Trophoblast cell (in vitro differentiated cells and primary cell): Measurements from ENCODE around the gene PNMA6F.

Source experiments
- DNase-seq, 2 donors: peaks; one replicate each; pipeline ENCODE4 v3.0.0-alpha.2; 2016
- H2AFZ ChIP-seq: 2 replicates; pipeline ENCODE4 v1.6.1; 2013; ENCODE audit warnings: low read length, moderate library complexity, mild to moderate bottlenecking; ENCODE audit not compliant: insufficient read depth, poor library complexity
- H2AK5ac ChIP-seq: 2 replicates; pipeline ENCODE4 v1.6.1; 2013; ENCODE audit warnings: mild to moderate bottlenecking, low read length
- H2BK120ac ChIP-seq: 2 replicates; pipeline ENCODE4 v1.6.1; 2013; ENCODE audit warnings: low read length, mild to moderate bottlenecking, moderate library complexity; ENCODE audit not compliant: insufficient read depth, poor library complexity
- H2BK12ac ChIP-seq: 2 replicates; pipeline ENCODE4 v1.6.1; 2013; ENCODE audit warnings: mild to moderate bottlenecking, low read length, moderate library complexity
- H2BK5ac ChIP-seq: 2 replicates; pipeline ENCODE4 v1.6.1; 2013; ENCODE audit warnings: low read length, low read depth, moderate library complexity, mild to moderate bottlenecking; ENCODE audit not compliant: poor library complexity
- H3K14ac ChIP-seq: 2 replicates; pipeline ENCODE4 v1.6.1; 2013; ENCODE audit warnings: mild to moderate bottlenecking, low read length
- H3K18ac ChIP-seq: 2 replicates; pipeline ENCODE4 v1.6.1; 2013; ENCODE audit warnings: mild to moderate bottlenecking, low read length
- H3K23ac ChIP-seq: 2 replicates; pipeline ENCODE4 v1.6.1; 2013; ENCODE audit warnings: low read length
- H3K27ac ChIP-seq: 2 replicates; pipeline ENCODE4 v1.5.1; 2013; ENCODE audit warnings: low read depth, mild to moderate bottlenecking, inconsistent platforms, low read length, moderate library complexity
- H3K27me3 ChIP-seq: 2 replicates; pipeline ENCODE4 v1.6.1; 2013; ENCODE audit warnings: inconsistent platforms, mild to moderate bottlenecking, low read length, moderate library complexity; ENCODE audit not compliant: insufficient read depth
- H3K36me3 ChIP-seq, 2 experiments: 1 replicate in 1 of 2; 2 replicates in 1 of 2; pipeline ENCODE4 v1.6.1; 2013; ENCODE audit warnings: low read length in 2 of 2, mild to moderate bottlenecking in 2 of 2, moderate library complexity in 1 of 2; ENCODE audit not compliant: insufficient read depth in 2 of 2, control insufficient read depth in 1 of 2
- H3K4ac ChIP-seq: 2 replicates; pipeline ENCODE4 v1.6.1; 2013; ENCODE audit warnings: low read depth, mild to moderate bottlenecking, low read length, moderate library complexity
- H3K4me1 ChIP-seq, 2 experiments: 1 replicate in 1 of 2; 2 replicates in 1 of 2; pipeline ENCODE4 v1.6.1; 2013; ENCODE audit warnings: low read length in 2 of 2, mild to moderate bottlenecking in 2 of 2, moderate library complexity in 1 of 2; ENCODE audit not compliant: insufficient read depth in 2 of 2, control insufficient read depth in 1 of 2
- H3K4me2 ChIP-seq: 2 replicates; pipeline ENCODE4 v1.6.1; 2013; ENCODE audit warnings: inconsistent platforms, mild to moderate bottlenecking, low read length, moderate library complexity
- H3K4me3 ChIP-seq: 2 replicates; pipeline ENCODE4 v1.5.1; 2013; ENCODE audit warnings: mild to moderate bottlenecking, low read depth, low read length, inconsistent platforms
- H3K79me1 ChIP-seq: one replicate; pipeline ENCODE4 v1.6.1; 2013; ENCODE audit warnings: low read length
- H3K79me2 ChIP-seq: 2 replicates; pipeline ENCODE4 v1.6.1; 2013; ENCODE audit warnings: low read length, mild to moderate bottlenecking; ENCODE audit not compliant: control insufficient read depth, insufficient read depth, poor library complexity
- H3K9ac ChIP-seq: 2 replicates; pipeline ENCODE4 v1.6.1; 2013; ENCODE audit warnings: mild to moderate bottlenecking, low read length
- H3K9me3 ChIP-seq: 2 replicates; pipeline ENCODE4 v1.6.1; 2013; ENCODE audit warnings: low read depth, mild to moderate bottlenecking, control low read depth, inconsistent platforms, low read length; ENCODE audit not compliant: insufficient read depth
- H4K12ac ChIP-seq: 2 replicates; pipeline ENCODE4 v1.6.1; 2013; ENCODE audit warnings: low read depth, mild to moderate bottlenecking, low read length, moderate library complexity
- H4K8ac ChIP-seq: 2 replicates; pipeline ENCODE4 v1.6.1; 2013; ENCODE audit warnings: low read depth, mild to moderate bottlenecking, low read length, moderate library complexity
- H4K91ac ChIP-seq: one replicate; pipeline ENCODE4 v1.6.1; 2013; ENCODE audit warnings: low read depth, mild to moderate bottlenecking, low read length, moderate library complexity
- WGBS: extraction: QIAGEN DNeasy Blood & Tissue Kit; methylation state at CpG from one replicate; pipeline ENCODE4 v1.1.7; 2013; ENCODE audit warnings: missing lambda C conversion rate; ENCODE audit not compliant: insufficient read length, insufficient coverage; ENCODE audit errors: extremely low coverage; 5-methylcytosine and 5-hydroxymethylcytosine counted together

PNMA6F gene

GRCh38 chrX:153348421-153348820 lies 26.9 kb upstream of the PNMA6F start:
- Histone ChIP-seq H3K79me1 (no peaks in the 10 kb centered on the region), H3K9me3 (no peaks in the 10 kb centered on the region), H4K12ac (no peak overlapping the region), H3K18ac (no peak overlapping the region), H4K8ac (no peak overlapping the region), H3K36me3 (peaks cover 45% of the 10 kb centered on the region in 2 experiments), H3K14ac (no peak overlapping the region), H3K79me2 (no peaks in the 10 kb centered on the region), H3K9ac (no peak overlapping the region), H3K4me1 (no peaks in the 10 kb centered on the region), H2AK5ac (no peak overlapping the region), H3K4me2 (no peak overlapping the region), H3K27me3 (no peaks in the 10 kb centered on the region), H2AFZ (no peak overlapping the region), H4K91ac (no peak overlapping the region), H3K4me3 (no peak overlapping the region), H3K4ac (no peak overlapping the region), H3K27ac (no peak overlapping the region), H2BK120ac (no peak overlapping the region), H2BK5ac (no peak overlapping the region), H2BK12ac (no peak overlapping the region), H3K23ac (no peak overlapping the region)
- no peak for DNase-seq
- WGBS: no CpG with 5 or more reads among the region's 8 CpGs

- Histone ChIP-seq H4K8ac (no peak overlapping the region), H2AFZ (no peak overlapping the region), H3K18ac (no peak overlapping the region), H4K91ac (no peak overlapping the region), H3K79me1 (no peaks in the 10 kb centered on the region), H3K27me3 (no peaks in the 10 kb centered on the region), H3K4ac (no peak overlapping the region), H2BK5ac (no peak overlapping the region), H3K14ac (no peak overlapping the region), H3K4me2 (no peak overlapping the region), H3K9ac (no peak overlapping the region), H2BK12ac (no peak overlapping the region), H3K4me3 (no peak overlapping the region), H3K36me3 (peaks cover 45% of the 10 kb centered on the region in 2 experiments), H3K27ac (no peak overlapping the region), H3K79me2 (no peaks in the 10 kb centered on the region), H3K23ac (no peak overlapping the region), H3K9me3 (no peaks in the 10 kb centered on the region), H2AK5ac (no peak overlapping the region), H2BK120ac (no peak overlapping the region), H4K12ac (no peak overlapping the region), H3K4me1 (no peaks in the 10 kb centered on the region)
- no peak for DNase-seq
- no CpG with 5 or more reads among the region's 38 CpGs for WGBS
Measured at GRCh38 chrX:153347530-153347929, 26.0 kb upstream of the PNMA6F start.

- Histone ChIP-seq H3K27ac (no peak overlapping the region), H3K4ac (no peak overlapping the region), H3K4me1 (no peaks in the 10 kb centered on the region), H3K18ac (no peak overlapping the region), H3K14ac (no peak overlapping the region), H3K4me2 (no peak overlapping the region), H2BK120ac (no peak overlapping the region), H3K4me3 (no peak overlapping the region), H3K36me3 (peaks cover 37 to 39% of the 10 kb centered on the region in 2 experiments), H2BK12ac (no peak overlapping the region), H4K91ac (no peak overlapping the region), H3K79me1 (no peaks in the 10 kb centered on the region), H3K23ac (no peak overlapping the region), H2AK5ac (no peak overlapping the region), H3K79me2 (no peaks in the 10 kb centered on the region), H3K27me3 (no peaks in the 10 kb centered on the region), H4K12ac (no peak overlapping the region), H2BK5ac (no peak overlapping the region), H4K8ac (no peak overlapping the region), H3K9ac (no peak overlapping the region), H2AFZ (no peak overlapping the region), H3K9me3 (no peaks in the 10 kb centered on the region)
- no peak for DNase-seq
- WGBS: no CpG with 5 or more reads among the region's 2 CpGs
Measured at GRCh38 chrX:153343674-153344073, 22.1 kb upstream of the PNMA6F start.

GRCh38 chrX:153342762-153343558 lies 21.4 kb upstream of the PNMA6F start:
- no peak overlapping the region for H2BK5ac ChIP-seq
- H3K27ac ChIP-seq: no peak overlapping the region

More at GRCh38 chrX:153342762-153343558, 21.4 kb upstream of the PNMA6F start:
- Histone ChIP-seq H2BK12ac (no peak overlapping the region), H2AK5ac (no peak overlapping the region), H4K12ac (no peak overlapping the region), H3K79me1 (no peaks in the 10 kb centered on the region), H4K91ac (no peak overlapping the region), H3K36me3 (peaks cover 37% of the 10 kb centered on the region in 2 experiments), H3K4ac (no peak overlapping the region), H3K14ac (no peak overlapping the region), H3K27me3 (no peaks in the 10 kb centered on the region), H2BK120ac (no peak overlapping the region), H3K79me2 (no peaks in the 10 kb centered on the region), H3K18ac (no peak overlapping the region), H3K9ac (no peak overlapping the region), H3K4me3 (no peak overlapping the region), H4K8ac (no peak overlapping the region), H3K9me3 (no peaks in the 10 kb centered on the region), H3K4me1 (no peaks in the 10 kb centered on the region), H3K23ac (no peak overlapping the region), H3K4me2 (no peak overlapping the region), H2AFZ (no peak overlapping the region)
- no peak for DNase-seq
- no CpG with 5 or more reads among the region's 9 CpGs for WGBS
